GM18508 (cell line): ENCODE data around the gene PHACTR1.

Experiments used
- ATAC-seq: cut with Tn5 transposase; IDR thresholded peaks from one replicate; pipeline ENCODE4 v1.9.1; 2021; ENCODE audit warnings: moderate number of reproducible peaks; ENCODE audit not compliant: insufficient read depth, unreplicated experiment

The PHACTR1 gene

GRCh38 chr6:13212538-13212937 lies 496.0 kb downstream of the PHACTR1 start:
- no peak for ATAC-seq

DNA sequence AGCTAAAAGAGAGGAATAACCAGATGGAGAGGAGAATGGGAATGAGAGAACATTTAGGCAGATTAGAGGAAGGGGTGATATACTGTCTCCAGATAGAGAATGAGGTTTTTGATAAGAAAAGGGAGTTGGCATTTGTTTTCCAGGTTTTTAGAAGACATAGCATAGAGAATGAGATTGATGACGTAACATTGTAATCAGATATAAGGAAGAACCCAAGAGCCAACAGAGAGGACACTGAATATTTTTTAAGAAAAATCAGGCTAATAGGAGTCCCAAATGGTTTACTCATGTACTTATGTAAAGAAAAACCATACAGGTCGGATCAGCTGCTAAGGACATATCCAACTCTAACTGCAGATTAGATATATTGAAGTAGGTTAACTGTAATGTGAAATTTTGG lies 498.8 kb downstream of the PHACTR1 start:
- no peak for ATAC-seq

GRCh38 chr6:13216236-13217014 lies 499.9 kb downstream of the PHACTR1 start:
- no peak for ATAC-seq

- ATAC-seq = no peak
Observed at GRCh38 chr6:13217206-13217905, 500.8 kb downstream of the PHACTR1 start.

- ATAC-seq = no peak
Observed at GRCh38 chr6:13220266-13220665, 503.7 kb downstream of the PHACTR1 start.

- ATAC-seq = no peak
Observed at GRCh38 chr6:13222048-13222447, 505.5 kb downstream of the PHACTR1 start.

- no peak for ATAC-seq
Observed at GRCh38 chr6:13226071-13226470, 509.5 kb downstream of the PHACTR1 start.

GRCh38 chr6:13228264-13229204 lies 512.0 kb downstream of the PHACTR1 start:
- ATAC-seq = no peak

DNA sequence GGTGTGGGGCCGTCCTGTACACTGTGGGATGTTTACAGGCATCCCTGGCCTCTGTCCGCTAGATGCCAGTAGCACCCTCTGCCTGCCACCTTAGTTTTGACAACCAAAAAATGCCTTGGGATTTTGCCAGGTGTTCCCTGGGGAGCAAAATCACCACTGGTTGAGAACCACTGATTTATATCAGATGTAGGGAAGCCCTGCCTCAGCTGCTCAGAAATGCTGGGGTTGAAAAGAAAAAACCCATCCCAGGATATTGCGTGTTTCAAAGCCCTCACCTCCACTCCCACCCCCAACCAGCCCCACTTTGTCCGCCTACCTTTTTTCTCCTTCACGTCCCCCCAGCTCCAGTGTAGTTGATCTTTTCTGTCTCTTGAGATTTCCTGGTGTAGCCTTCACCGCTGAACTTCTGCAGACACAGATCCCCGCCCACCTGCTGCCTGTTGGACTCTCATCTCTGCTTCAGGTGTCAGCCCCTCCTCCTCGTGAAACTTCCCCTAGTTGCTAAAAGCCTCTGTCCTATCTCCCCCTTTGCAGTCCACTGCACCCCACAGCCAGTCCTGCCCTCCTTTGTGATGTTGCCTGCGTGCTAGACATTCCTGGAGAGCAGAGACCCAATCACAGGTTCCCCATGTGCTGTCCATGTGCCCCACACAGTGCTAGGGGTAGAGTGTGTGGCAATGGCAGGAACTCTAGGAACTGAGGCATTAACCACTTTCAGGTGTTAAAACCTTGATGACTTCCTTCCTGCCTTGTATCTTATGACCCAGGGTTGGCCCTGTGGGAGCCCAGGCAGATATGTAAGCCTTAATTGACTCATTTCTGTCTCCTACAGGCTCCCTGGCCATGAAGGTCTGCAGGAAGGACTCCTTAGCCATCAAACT lies 512.9 kb downstream of the PHACTR1 start:
- peak; percentile 82 for ATAC-seq

- no peak for ATAC-seq
Observed at GRCh38 chr6:13233106-13233505, 516.5 kb downstream of the PHACTR1 start.

- no peak for ATAC-seq
Observed at GRCh38 chr6:13234130-13234529, 517.6 kb downstream of the PHACTR1 start.

GRCh38 chr6:13235339-13235738 lies 518.8 kb downstream of the PHACTR1 start:
- no peak for ATAC-seq

DNA sequence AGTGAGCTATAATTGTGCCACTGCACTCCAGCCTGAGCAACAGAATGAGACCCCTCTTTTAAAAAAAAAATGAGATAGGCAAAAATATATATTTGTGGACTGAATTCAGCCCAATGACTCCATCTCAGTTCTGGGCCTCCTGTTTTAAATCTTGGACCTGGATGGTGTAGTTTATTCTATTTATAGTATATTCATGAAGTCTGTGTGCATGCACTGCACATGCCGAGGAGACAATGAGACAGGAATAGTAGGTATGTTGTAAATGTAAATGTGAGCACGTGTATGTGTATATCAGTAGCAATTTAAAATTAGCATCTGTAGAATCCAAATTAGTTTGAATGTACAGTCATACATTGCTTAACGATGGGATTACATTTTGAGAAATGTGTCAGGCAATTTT lies 520.8 kb downstream of the PHACTR1 start:
- ATAC-seq = no peak

- no peak for ATAC-seq
Observed at GRCh38 chr6:13238017-13238416, 521.5 kb downstream of the PHACTR1 start.

DNA sequence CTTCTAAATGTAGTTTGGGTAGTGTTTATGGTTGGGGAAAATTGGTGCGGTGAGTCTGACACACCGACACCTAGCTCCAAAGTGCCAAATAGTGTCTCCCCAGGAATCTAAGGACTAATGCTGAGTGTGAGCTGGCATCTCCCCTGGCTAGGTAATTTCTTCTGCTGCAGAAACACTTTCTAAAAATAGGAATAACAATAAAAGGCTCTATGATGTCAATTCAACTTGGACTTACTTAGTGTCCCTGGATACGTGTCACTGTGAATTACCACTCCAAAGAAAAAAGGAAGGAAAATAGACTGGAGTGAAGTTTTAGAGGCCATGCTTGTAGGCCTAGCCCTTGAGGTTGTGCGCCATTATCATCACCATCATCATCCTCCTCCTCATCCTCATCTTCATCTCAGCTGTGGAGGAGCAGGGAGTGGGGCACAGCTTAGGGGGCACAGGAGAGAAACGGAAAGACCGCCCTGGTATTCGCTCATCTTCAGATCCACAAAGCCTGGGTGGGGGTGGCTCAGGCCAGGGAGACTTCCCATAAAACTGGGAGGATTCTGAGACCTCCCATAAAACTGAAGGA lies 522.2 kb downstream of the PHACTR1 start:
- no peak for ATAC-seq

DNA sequence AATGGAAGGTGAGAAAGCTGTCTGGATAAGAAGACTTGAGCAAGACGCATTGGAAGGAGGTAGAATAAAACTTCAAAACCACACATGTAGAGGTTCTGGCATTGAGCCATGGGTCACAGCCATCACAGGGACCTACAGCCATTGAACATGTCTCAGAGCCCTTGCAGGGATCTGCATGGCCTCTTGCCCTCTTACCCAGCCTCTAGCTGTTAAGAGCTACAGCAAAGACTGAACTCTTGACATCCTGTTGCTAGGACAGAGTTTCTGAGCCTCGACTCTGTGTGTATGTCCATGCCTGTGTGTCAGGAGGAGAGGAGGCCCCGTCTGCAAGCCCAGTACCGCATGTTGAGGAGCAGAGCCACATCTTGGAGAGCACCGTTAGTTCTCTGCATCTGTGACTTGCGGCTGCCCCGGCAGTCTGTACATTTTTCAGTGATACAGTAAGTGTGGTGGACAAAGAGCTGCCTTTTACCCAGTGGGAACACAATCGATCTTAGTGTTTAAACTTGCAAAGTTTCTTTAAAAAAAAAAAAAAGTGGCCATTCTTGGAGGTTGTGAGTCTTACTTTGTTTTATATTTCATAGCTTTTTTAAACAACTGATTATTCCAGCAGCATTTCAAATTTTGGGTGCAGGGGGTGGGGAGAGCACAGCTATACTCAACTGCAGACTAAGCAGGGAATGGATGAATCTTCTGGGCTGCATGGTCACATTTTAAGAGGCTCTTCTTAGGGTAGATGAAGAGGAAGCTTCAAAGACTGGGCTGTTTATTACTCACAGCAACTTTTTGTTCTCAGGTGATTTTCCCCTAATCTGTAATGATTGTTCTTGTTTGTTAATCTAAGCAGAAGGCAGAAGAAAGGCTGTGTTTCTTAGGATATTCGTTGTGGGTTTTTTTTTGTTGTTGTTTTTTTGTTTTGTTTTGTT lies 523.2 kb downstream of the PHACTR1 start:
- no peak for ATAC-seq

GRCh38 chr6:13241364-13241763 lies 524.8 kb downstream of the PHACTR1 start:
- ATAC-seq = no peak

DNA sequence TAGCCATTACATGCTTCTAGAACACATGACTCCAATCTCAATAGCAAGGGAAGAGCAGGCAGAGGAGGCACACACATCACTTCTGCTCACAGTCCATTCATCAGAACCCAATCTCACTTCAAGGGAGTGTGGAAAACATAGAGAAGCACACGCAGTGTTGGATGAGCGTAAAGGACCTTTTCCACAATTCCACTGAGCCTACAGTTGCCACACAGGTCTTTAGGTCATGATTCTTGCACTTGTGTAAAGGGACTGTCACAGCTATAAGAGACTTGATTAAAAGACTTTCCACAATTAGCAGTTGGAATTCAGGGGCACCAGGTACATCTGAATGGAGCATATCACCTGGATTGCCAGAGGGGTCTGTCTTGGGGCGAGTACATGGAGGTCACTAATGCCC lies 525.6 kb downstream of the PHACTR1 start:
- no peak for ATAC-seq
